Heart right ventricle (tissue), 16 donors: ENCODE data around the gene STIP1. TPM values are rescaled to one million over a fixed set of nuclear protein-coding genes. Genes with fewer than 3 reads are reported as not detected.
A peak's percentile ranks its signal among the peaks of the same experiment; 100 is the strongest.

ENCODE experiments used
- ATAC-seq, 8 donors: fragments of 200-7000 bp; cut with Tn5 transposase; one replicate each; pipeline ENCODE4 v1.9.1; 2020; ENCODE audit warnings: mild to moderate bottlenecking in 8 of 8, moderate library complexity in 8 of 8, moderate number of reproducible peaks in 1 of 8
- DNase-seq, 2 donors: peaks; one replicate each; pipeline ENCODE4 v3.0.0-alpha.2; 2020
- H3K27ac ChIP-seq, 10 donors: fragments of 200-600 bp; sonication (generic) in 2 of 10; one replicate each; pipeline versions ENCODE4 v1.5.0 to v1.8.0; 2020 to 2022; ENCODE audit warnings: mild to moderate bottlenecking in 3 of 10
- H3K27me3 ChIP-seq, 7 donors: fragments of 200-600 bp; one replicate each; pipeline ENCODE4 v1.8.0; 2021 to 2022; ENCODE audit warnings: mild to moderate bottlenecking in 2 of 7
- H3K36me3 ChIP-seq, 9 donors: fragments of 200-600 bp; sonication (generic) in 1 of 9; one replicate each; pipeline versions ENCODE4 v1.5.0 to v1.8.0; 2020 to 2022; ENCODE audit warnings: mild to moderate bottlenecking in 2 of 9
- H3K4me1 ChIP-seq, 9 donors: fragments of 200-600 bp; sonication (generic) in 1 of 9; one replicate each; pipeline versions ENCODE4 v1.5.0 to v1.8.0; 2020 to 2022; ENCODE audit warnings: mild to moderate bottlenecking in 4 of 9
- H3K4me3 ChIP-seq, 10 donors: fragments of 200-600 bp; sonication (generic) in 2 of 10; one replicate each; pipeline versions ENCODE4 v1.5.0 to v1.8.0; 2020 to 2022; ENCODE audit warnings: mild to moderate bottlenecking in 7 of 10, moderate library complexity in 2 of 10
- H3K9me3 ChIP-seq, 11 donors: fragments of 200-600 bp in 10 of 11; sonication (generic) in 2 of 11; one replicate each; pipeline versions ENCODE4 v1.5.0 to v1.8.0; 2013 to 2022; ENCODE audit warnings: mild to moderate bottlenecking in 2 of 11, control low read depth in 1 of 11, moderate library complexity in 1 of 11
- CTCF ChIP-seq, 9 donors: fragments of 200-600 bp; sonication (generic) in 2 of 9; IDR thresholded peaks; one replicate each; pipeline versions ENCODE4 v1.5.0 to v1.8.0; 2021 to 2022; ENCODE audit warnings: antibody characterized with exemption in 9 of 9, mild to moderate bottlenecking in 5 of 9, moderate library complexity in 1 of 9
- WGBS, 2 donors: extraction: QIAGEN DNeasy Blood & Tissue Kit; methylation state at CpG; one replicate each; pipeline ENCODE4 v1.1.7; 2013; ENCODE audit warnings: inconsistent platforms in 1 of 2; 5-methylcytosine and 5-hydroxymethylcytosine counted together
- intact Hi-C, 10 donors: fragments of 100-400 bp; cut with DNase I; formaldehyde crosslinking; loops; one replicate each; pipeline versions ENCODE4 v1.11.1 to v1.14.2; 2022
- polyA plus RNA-seq, 2 donors: library from polyadenylated mRNA; stranded (reverse); fragments of 200-250 nt; gene quantifications; one replicate each; pipeline ENCODE4 v1.2.3, GENCODE V29; 2013
- total RNA-seq, 10 donors: library from RNA; stranded (reverse); fragmentation: NEBNext Ultra II Directional in 3 of 10; extraction: Animal tissue kit (Norgen Biotek cat#: 25700) in 3 of 10; gene quantifications; one replicate each; pipeline versions ENCODE4 v1.2.1 to v1.2.4, GENCODE V29; 2021 to 2023
- donor health status: Arrhythmogenic right ventricular cardiomyopathy.
- donor health status: ischemic (EF 13 %, LVEDD 7.1; RV severe dilation, severe dysfunction).
- donor health status: healthy with polysubstance abuse.
- donor health status: DM: no; HTN: yes; CAD: no.
- donor health status: DM: no; HTN: no; CAD: no.
- donor health status: ischemic (EF 25% LVEDD 6.9; RV normal size, moderate dysfunction).
- donor health status: ischemic (EF 25% LVEDD 5.7; RV mildly dilated, moderate dysfunction).
- donor health status: healthy.
- donor health status: DM: yes; HTN: yes; CAD: no.
- donor health status: Ischemic cardiomyopathy.
- donor health status: ischemic (EF 35%, LVEDD 5.7; RV mildly dilated, moderate dysfunction).
- donor health status: nonischemic (EF 11% LVEDD 7.7; RV severe dilation, severe dysfunction).
- donor health status: DM: yes; HTN: yes; CAD: no.
- donor health status: PGD.
- donor health status: ischemic (EF 29% LVEDD 5.4; RV normal size, mild dysfunction).
- donor health status: nonischemic (EF 23%, LVEDD 6.1; RV moderate dilation, normal function).

The STIP1 gene
- total and polyA plus RNA-seq, 12 donors: 55.3 to 144 (median 87.9) TPM

- H3K9me3 ChIP-seq: no peaks in the 10 kb centered on the region
- peak overlapping the region in 6 of 10 donors; percentile 10 to 99 (median 24) for H3K27ac ChIP-seq
- no peak overlapping the region for H3K4me3 ChIP-seq
- WGBS, 2 donors: 91 to 94% methylated on average over 9 of the region's 9 CpGs
- no peak for TF ChIP-seq CTCF (IDR thresholded peaks at IDR 0.05)
- no peaks in the 10 kb centered on the region for H3K27me3 ChIP-seq
- peaks cover 13 to 68% (median 42%) of the 10 kb centered on the region in 9 donors for H3K4me1 ChIP-seq
- peaks cover 0 to 32% (median under 1%) of the 10 kb centered on the region in 9 donors for H3K36me3 ChIP-seq
- intact Hi-C loops: no loop called here
- DNase-seq (no peak), ATAC-seq (no peak)
Observed at GRCh38 chr11:64238076-64238475, 52.1 kb downstream of the STIP1 start.

GRCh38 chr11:64238999-64239398, 53.0 kb downstream of the STIP1 start:
- 81 to 91% methylated on average over 5 of the region's 5 CpGs for WGBS, 2 donors
- no peak for TF ChIP-seq CTCF (IDR thresholded peaks at IDR 0.05)
- H3K27me3 ChIP-seq: no peaks in the 10 kb centered on the region
- peaks cover 0 to 42% (median 10%) of the 10 kb centered on the region in 9 donors for H3K36me3 ChIP-seq
- ATAC-seq (no peak), DNase-seq (no peak)
- peak overlapping the region in 7 of 10 donors; percentile 6 to 100 (median 98) for H3K27ac ChIP-seq
- intact Hi-C loops: no loop called here
- no peaks in the 10 kb centered on the region for H3K9me3 ChIP-seq
- H3K4me3 ChIP-seq: no peak overlapping the region
- peaks cover 13 to 67% (median 36%) of the 10 kb centered on the region in 9 donors for H3K4me1 ChIP-seq

- 85 to 87% methylated on average over 11 of the region's 11 CpGs for WGBS, 2 donors
- peak overlapping the region; percentile 90 to 100 (median 98) for H3K27ac ChIP-seq
- H3K27me3 ChIP-seq: no peaks in the 10 kb centered on the region
- no peak for TF ChIP-seq CTCF (IDR thresholded peaks at IDR 0.05)
- peak overlapping the region; percentile 33 to 99 (median 88) for H3K4me3 ChIP-seq
- H3K9me3 ChIP-seq: no peaks in the 10 kb centered on the region
- intact Hi-C loops: loop anchor here in 1 of 10 donors (2.0 kb wide), 1 partner anchor 31 kb away; no protein-coding TSS in a partner anchor
- H3K36me3 ChIP-seq: peaks cover 0 to 49% (median 14%) of the 10 kb centered on the region in 9 donors
- ATAC-seq (no peak), DNase-seq (no peak)
- H3K4me1 ChIP-seq: peaks cover 13 to 68% (median 35%) of the 10 kb centered on the region in 9 donors
Observed at GRCh38 chr11:64239662-64240434, 53.9 kb downstream of the STIP1 start.

- H3K4me3 ChIP-seq: peak within 1 kb of the TSS; percentile 73 to 99 (median 88)
- WGBS, 2 donors: 1 to 2% methylated on average over 58 of the region's 58 CpGs
- no peaks in the 10 kb centered on the region for H3K9me3 ChIP-seq
- no peak for TF ChIP-seq CTCF (IDR thresholded peaks at IDR 0.05)
- H3K27me3 ChIP-seq: no peaks in the 10 kb centered on the region
- peaks cover 0 to 50% (median 14%) of the 10 kb centered on the region in 9 donors for H3K36me3 ChIP-seq
- H3K27ac ChIP-seq: peak within 1 kb of the TSS; percentile 95 to 100 (median 98)
- DNase-seq (peak; percentile 96 to 98), ATAC-seq (peak; percentile 75 to 84 (median 80))
- H3K4me1 ChIP-seq: peaks cover 11 to 68% (median 35%) of the 10 kb centered on the region in 9 donors
- intact Hi-C loops: loop anchor here in 3 of 10 donors (1.0 to 2.0 kb wide), 2 partner anchors 30 kb away; no protein-coding TSS in a partner anchor
Observed at GRCh38 chr11:64240435-64241240, 54.7 kb downstream of the STIP1 start, which contains the start of gene FKBP2. TSS of gene FKBP2 (plus strand) at chr11:64241095. CDS start at chr11:64242388, 1,293 bp downstream.
